H9 (cell line): ENCODE data around the gene TARP.

Experiments
- DNase-seq: peaks from one replicate; pipeline ENCODE4 v3.0.0-alpha.2; 2017
- H2AFZ ChIP-seq: one replicate; pipeline ENCODE4 v1.6.1; 2013; ENCODE audit warnings: mild to moderate bottlenecking, low read length, control low read depth, moderate library complexity
- H2AK5ac ChIP-seq: 2 replicates; pipeline ENCODE4 v1.6.1; 2013; ENCODE audit warnings: low read length, control low read depth, mixed read lengths; ENCODE audit not compliant: insufficient read length
- H2BK120ac ChIP-seq: one replicate; pipeline ENCODE4 v1.6.1; 2013; ENCODE audit warnings: low read depth, mild to moderate bottlenecking, low read length, control low read depth, inconsistent platforms; ENCODE audit not compliant: poor library complexity, severe bottlenecking
- H2BK12ac ChIP-seq: 2 replicates; pipeline ENCODE4 v1.6.1; 2013; ENCODE audit warnings: low read length, control low read depth, mixed read lengths, low read depth; ENCODE audit not compliant: insufficient read length
- H2BK15ac ChIP-seq: 2 replicates; pipeline ENCODE4 v1.6.1; 2013; ENCODE audit warnings: low read depth, low read length, control low read depth
- H2BK20ac ChIP-seq: one replicate; pipeline ENCODE4 v1.6.1; 2013; ENCODE audit warnings: low read depth, mild to moderate bottlenecking, low read length, control low read depth, inconsistent platforms; ENCODE audit not compliant: poor library complexity, severe bottlenecking
- H2BK5ac ChIP-seq: 2 replicates; pipeline ENCODE4 v1.6.1; 2013; ENCODE audit warnings: low read length, control low read depth, mixed read lengths; ENCODE audit not compliant: insufficient read length
- H3K14ac ChIP-seq: 2 replicates; pipeline ENCODE4 v1.6.1; 2013; ENCODE audit warnings: low read length, control low read depth; ENCODE audit not compliant: insufficient read depth
- H3K18ac ChIP-seq: 2 replicates; pipeline ENCODE4 v1.6.1; 2013; ENCODE audit warnings: low read depth, mild to moderate bottlenecking, mixed read lengths, low read length, control low read depth; ENCODE audit not compliant: insufficient read length
- H3K23ac ChIP-seq: 2 replicates; pipeline ENCODE4 v1.6.1; 2013; ENCODE audit warnings: low read length, control low read depth, mixed read lengths, low read depth; ENCODE audit not compliant: insufficient read length
- H3K23me2 ChIP-seq: 2 replicates; pipeline ENCODE4 v1.6.1; 2013; ENCODE audit warnings: low read depth, mild to moderate bottlenecking, mixed read lengths, low read length, control low read depth; ENCODE audit not compliant: insufficient read length, poor library complexity, severe bottlenecking
- H3K27ac ChIP-seq: 2 replicates; pipeline ENCODE4 v1.5.1; 2013; ENCODE audit warnings: low read length, control low read depth, mixed read lengths, low read depth; ENCODE audit not compliant: insufficient read length
- H3K27me3 ChIP-seq: 2 replicates; pipeline ENCODE4 v1.6.1; 2013; ENCODE audit warnings: low read length, control low read depth, inconsistent platforms; ENCODE audit not compliant: insufficient read depth
- H3K4ac ChIP-seq: 2 replicates; pipeline ENCODE4 v1.6.1; 2013; ENCODE audit warnings: low read depth, mild to moderate bottlenecking, control low read depth, inconsistent platforms, low read length, moderate library complexity
- H3K4me1 ChIP-seq: 2 replicates; pipeline ENCODE4 v1.6.1; 2013; ENCODE audit warnings: low read length, control low read depth, inconsistent platforms; ENCODE audit not compliant: insufficient read depth
- H3K4me2 ChIP-seq: 2 replicates; pipeline ENCODE4 v1.6.1; 2013; ENCODE audit warnings: low read length, control low read depth, mixed read lengths; ENCODE audit not compliant: insufficient read length, insufficient read depth
- H3K56ac ChIP-seq: 2 replicates; pipeline ENCODE4 v1.6.1; 2013; ENCODE audit warnings: low read depth, mild to moderate bottlenecking, mixed read lengths, low read length, control low read depth; ENCODE audit not compliant: insufficient read length
- H3K79me1 ChIP-seq: 2 replicates; pipeline ENCODE4 v1.6.1; 2013; ENCODE audit warnings: low read depth, mild to moderate bottlenecking, moderate library complexity, low read length, control low read depth, inconsistent platforms; ENCODE audit not compliant: insufficient read depth, poor library complexity, severe bottlenecking
- H3K79me2 ChIP-seq: 2 replicates; pipeline ENCODE4 v1.6.1; 2013; ENCODE audit warnings: low read length, control low read depth, inconsistent platforms; ENCODE audit not compliant: insufficient read depth
- H3K9ac ChIP-seq: 2 replicates; pipeline ENCODE4 v1.6.1; 2013; ENCODE audit warnings: low read length, control low read depth, mixed read lengths; ENCODE audit not compliant: insufficient read length; ENCODE audit errors: extremely low read depth
- H3K9me3 ChIP-seq: one replicate; pipeline ENCODE4 v1.6.1; 2013; ENCODE audit warnings: low read depth, low read length, inconsistent platforms; ENCODE audit not compliant: control insufficient read depth
- H3T11ph ChIP-seq: one replicate; pipeline ENCODE4 v1.6.1; 2013; ENCODE audit warnings: mild to moderate bottlenecking, low read length, control low read depth, inconsistent platforms
- H4K20me1 ChIP-seq: one replicate; pipeline ENCODE4 v1.6.1; 2013; ENCODE audit not compliant: control insufficient read depth, insufficient read length, insufficient read depth
- H4K5ac ChIP-seq: 2 replicates; pipeline ENCODE4 v1.6.1; 2013; ENCODE audit warnings: low read depth, mild to moderate bottlenecking, mixed read lengths, low read length, control low read depth; ENCODE audit not compliant: insufficient read length
- H4K8ac ChIP-seq: replicated peaks from 2 replicates; pipeline ENCODE4 v1.6.1; 2013; ENCODE audit warnings: low read length, control low read depth, mixed read lengths, low read depth; ENCODE audit not compliant: insufficient read length
- H4K91ac ChIP-seq: 2 replicates; pipeline ENCODE4 v1.6.1; 2013; ENCODE audit warnings: low read depth, mild to moderate bottlenecking, moderate library complexity, mixed read lengths, low read length, control low read depth; ENCODE audit not compliant: insufficient read length
- H3K27ac Mint-ChIP-seq, 3 experiments: 2 replicates in 2 of 3; 3 replicates in 1 of 3; pipeline ENCODE4 v1.8.0; 2020 to 2021; ENCODE audit warnings: mixed read lengths in 3 of 3, mild to moderate bottlenecking in 1 of 3, moderate library complexity in 1 of 3
- H3K27me3 Mint-ChIP-seq: 2 replicates; pipeline ENCODE4 v1.8.0; 2021; ENCODE audit warnings: low read depth, mild to moderate bottlenecking, moderate library complexity, mixed read lengths
- H3K36me3 Mint-ChIP-seq, 3 experiments: 2 replicates in 2 of 3; 3 replicates in 1 of 3; pipeline ENCODE4 v1.8.0; 2020 to 2021; ENCODE audit warnings: low read depth in 3 of 3, mixed read lengths in 3 of 3; ENCODE audit not compliant: insufficient read depth in 1 of 3
- H3K4me1 Mint-ChIP-seq, 2 experiments: 2 replicates each; pipeline ENCODE4 v1.8.0; 2020; ENCODE audit warnings: mixed read lengths in 2 of 2
- H3K4me3 Mint-ChIP-seq, 2 experiments: 2 replicates in 1 of 2; 3 replicates in 1 of 2; pipeline ENCODE4 v1.8.0; 2020 to 2021; ENCODE audit warnings: mild to moderate bottlenecking in 2 of 2, mixed read lengths in 2 of 2, moderate library complexity in 1 of 2
- H3K9me3 Mint-ChIP-seq, 2 experiments: 2 replicates in 1 of 2; 3 replicates in 1 of 2; pipeline ENCODE4 v1.8.0; 2020; ENCODE audit warnings: mild to moderate bottlenecking in 2 of 2, mixed read lengths in 2 of 2, moderate library complexity in 1 of 2
- CTCF ChIP-seq: fragments of 200-600 bp; sonication (generic); conservative IDR thresholded peaks from 3 replicates; pipeline ENCODE4 v1.8.0; 2021; ENCODE audit warnings: antibody characterized with exemption, mild to moderate bottlenecking
- WGBS: extraction: QIAGEN DNeasy Blood & Tissue Kit; methylation state at CpG from one replicate; pipeline ENCODE4 v1.1.7; 2013; ENCODE audit warnings: missing lambda C conversion rate, low lambda C conversion rate, mixed read lengths; ENCODE audit not compliant: insufficient read length; ENCODE audit errors: extremely low coverage; 5-methylcytosine and 5-hydroxymethylcytosine counted together

The TARP gene

GRCh38 chr7:38303866-38304265 is 30.4 kb upstream of the TARP start:
- Histone ChIP-seq H2BK12ac (no peak overlapping the region), H3K4me1 (no peaks in the 10 kb centered on the region), H4K5ac (no peak overlapping the region), H3K79me2 (no peaks in the 10 kb centered on the region), H3K9me3 (no peaks in the 10 kb centered on the region), H3K27ac (no peak overlapping the region), H3K56ac (no peak overlapping the region), H3K4ac (no peak overlapping the region), H3K18ac (no peak overlapping the region), H3T11ph (no peak overlapping the region), H4K8ac (no peak overlapping the region), H3K9ac (no peak overlapping the region), H3K27me3 (no peaks in the 10 kb centered on the region), H3K23ac (no peak overlapping the region), H4K20me1 (no peaks in the 10 kb centered on the region), H3K23me2 (no peaks in the 10 kb centered on the region), H3K79me1 (no peaks in the 10 kb centered on the region), H2BK15ac (no peak overlapping the region), H3K4me2 (no peak overlapping the region), H2AFZ (no peak overlapping the region), H4K91ac (no peak overlapping the region), H2BK20ac (no peak overlapping the region), H2BK5ac (no peak overlapping the region), H2AK5ac (no peak overlapping the region), H2BK120ac (no peak overlapping the region), H3K14ac (no peak overlapping the region)
- H3K27me3 Mint-ChIP-seq = no peaks in the 10 kb centered on the region
- no peaks in the 10 kb centered on the region for H3K9me3 Mint-ChIP-seq
- WGBS = no CpG with 5 or more reads among the region's 2 CpGs
- H3K4me3 Mint-ChIP-seq = no peak overlapping the region
- H3K36me3 Mint-ChIP-seq = no peaks in the 10 kb centered on the region
- no peak for DNase-seq
- peaks cover 0 to 9% of the 10 kb centered on the region in 2 experiments; a peak in 2 of 4 replicates for H3K4me1 Mint-ChIP-seq
- TF ChIP-seq CTCF = no peak
- H3K27ac Mint-ChIP-seq = no peak overlapping the region
